BE2C (cell line): Measurements from ENCODE around the gene ITPK1.
A peak's percentile ranks its signal among the peaks of the same experiment; 100 is the strongest.

Experiments used
- DNase-seq: peaks from one replicate; pipeline ENCODE4 v3.0.0-alpha.2; 2020
- H3K27me3 ChIP-seq: fragments of 250-450 bp; sonication (Bioruptor Pico); 2 replicates; pipeline ENCODE4 v1.5.1; 2020; ENCODE audit warnings: mild to moderate bottlenecking
- H3K36me3 ChIP-seq: fragments of 250-450 bp; sonication (Bioruptor Pico); 2 replicates; pipeline ENCODE4 v1.5.1; 2020; ENCODE audit warnings: mild to moderate bottlenecking
- H3K4me1 ChIP-seq: fragments of 250-450 bp; sonication (Bioruptor Pico); 2 replicates; pipeline ENCODE4 v1.5.1; 2020
- H3K4me3 ChIP-seq: 2 replicates; pipeline ENCODE4 v1.5.1; 2011; ENCODE audit warnings: low read depth, low read length
- H3K9me3 ChIP-seq: fragments of 250-450 bp; sonication (Bioruptor Pico); 2 replicates; pipeline ENCODE4 v1.5.1; 2020
- TF ChIP-seq, protein P1 (sequence below): IDR thresholded peaks from 2 replicates; pipeline ENCODE4 v1.5.1; 2012; ENCODE audit warnings: mild to moderate bottlenecking, low read depth, low read length

Gene ITPK1

DNA sequence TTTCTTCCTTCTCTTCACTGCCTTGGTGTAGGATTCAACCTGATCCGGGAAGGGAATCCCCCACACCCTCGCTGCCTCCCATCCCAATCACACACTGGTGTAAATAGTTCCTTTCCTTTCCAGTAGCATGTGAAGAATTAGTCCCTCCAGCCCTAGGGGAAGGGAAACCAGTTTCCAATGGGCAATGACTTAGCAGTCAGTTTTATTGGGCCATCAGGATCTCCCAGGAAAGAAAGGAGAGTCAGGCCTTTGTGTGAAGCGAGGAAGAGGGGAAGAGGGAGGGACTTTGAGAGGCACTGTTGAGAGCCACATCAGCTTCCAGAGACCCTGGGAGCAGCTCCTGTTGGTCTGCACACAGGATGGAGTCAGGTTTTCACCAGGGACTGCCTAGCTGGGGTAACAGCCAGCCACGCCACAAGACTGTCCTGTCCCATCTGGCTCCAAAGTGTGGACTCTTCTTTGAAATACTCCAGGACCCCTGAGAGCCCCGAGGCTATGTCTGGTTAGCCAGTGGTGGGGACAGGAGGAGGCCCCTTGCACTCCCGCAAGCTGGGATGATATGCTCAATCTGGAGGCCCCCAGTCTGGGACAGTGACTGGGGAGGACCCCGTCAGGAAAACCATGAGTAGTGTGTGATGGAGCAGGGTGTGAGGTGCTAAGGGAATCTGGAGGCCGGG is 41.1 kb upstream of the ITPK1 start:
- DNase-seq, result peak; percentile 51
- no peaks in the 10 kb centered on the region for H3K36me3 ChIP-seq
- H3K4me3 ChIP-seq, result no peak overlapping the region
- H3K27me3 ChIP-seq, result no peaks in the 10 kb centered on the region
- no peaks in the 10 kb centered on the region for H3K9me3 ChIP-seq
- TF ChIP-seq, protein P1, sequence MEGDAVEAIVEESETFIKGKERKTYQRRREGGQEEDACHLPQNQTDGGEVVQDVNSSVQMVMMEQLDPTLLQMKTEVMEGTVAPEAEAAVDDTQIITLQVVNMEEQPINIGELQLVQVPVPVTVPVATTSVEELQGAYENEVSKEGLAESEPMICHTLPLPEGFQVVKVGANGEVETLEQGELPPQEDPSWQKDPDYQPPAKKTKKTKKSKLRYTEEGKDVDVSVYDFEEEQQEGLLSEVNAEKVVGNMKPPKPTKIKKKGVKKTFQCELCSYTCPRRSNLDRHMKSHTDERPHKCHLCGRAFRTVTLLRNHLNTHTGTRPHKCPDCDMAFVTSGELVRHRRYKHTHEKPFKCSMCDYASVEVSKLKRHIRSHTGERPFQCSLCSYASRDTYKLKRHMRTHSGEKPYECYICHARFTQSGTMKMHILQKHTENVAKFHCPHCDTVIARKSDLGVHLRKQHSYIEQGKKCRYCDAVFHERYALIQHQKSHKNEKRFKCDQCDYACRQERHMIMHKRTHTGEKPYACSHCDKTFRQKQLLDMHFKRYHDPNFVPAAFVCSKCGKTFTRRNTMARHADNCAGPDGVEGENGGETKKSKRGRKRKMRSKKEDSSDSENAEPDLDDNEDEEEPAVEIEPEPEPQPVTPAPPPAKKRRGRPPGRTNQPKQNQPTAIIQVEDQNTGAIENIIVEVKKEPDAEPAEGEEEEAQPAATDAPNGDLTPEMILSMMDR, result no peak
- peaks cover 15% of the 10 kb centered on the region for H3K4me1 ChIP-seq

DNA sequence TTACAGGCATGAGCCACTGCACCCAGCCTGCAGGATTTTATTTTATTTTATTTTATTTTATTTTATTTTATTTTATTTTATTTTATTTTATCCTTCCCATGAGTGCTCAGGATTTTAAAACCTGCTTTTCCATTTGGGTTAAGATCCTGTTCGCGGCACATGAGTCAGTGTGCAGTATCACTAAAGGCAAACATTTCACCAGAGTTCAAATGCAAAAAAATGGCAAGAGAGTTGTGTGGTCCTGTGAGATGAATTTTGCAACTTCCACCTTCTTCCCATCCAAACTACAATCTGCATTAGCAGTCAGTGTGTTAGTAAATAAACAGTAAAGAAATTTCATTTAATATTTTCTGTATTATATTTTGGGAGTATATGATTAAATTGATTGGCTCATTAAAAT is 39.9 kb upstream of the ITPK1 start:
- Histone ChIP-seq H3K27me3 (no peaks in the 10 kb centered on the region), H3K9me3 (no peaks in the 10 kb centered on the region), H3K4me1 (peaks cover 10% of the 10 kb centered on the region), H3K4me3 (no peak overlapping the region), H3K36me3 (no peaks in the 10 kb centered on the region)
- TF ChIP-seq, protein P1, result no peak
- no peak for DNase-seq

DNA sequence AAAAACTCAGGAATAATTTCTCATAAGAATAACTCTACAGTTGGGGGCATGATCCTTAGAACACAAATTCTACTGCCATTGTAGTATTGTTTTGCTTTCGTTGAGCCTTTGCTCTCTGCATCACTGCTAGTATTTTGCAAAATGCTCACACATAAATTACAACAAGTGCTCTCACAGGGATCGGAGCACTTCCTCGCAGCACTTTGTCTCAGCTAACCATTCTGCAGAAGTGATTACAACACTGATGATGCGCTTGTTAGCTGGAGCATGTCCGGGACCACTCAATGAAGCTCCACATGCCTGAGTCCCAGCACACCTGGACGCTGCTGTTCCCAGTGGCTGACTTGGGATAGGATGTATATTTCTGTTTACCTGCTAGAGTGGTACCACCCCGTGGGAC is 37.4 kb upstream of the ITPK1 start:
- no peak for DNase-seq
- TF ChIP-seq, protein P1, result no peak
- Histone ChIP-seq H3K27me3 (no peaks in the 10 kb centered on the region), H3K4me3 (no peak overlapping the region), H3K4me1 (peaks cover 6% of the 10 kb centered on the region), H3K9me3 (no peaks in the 10 kb centered on the region), H3K36me3 (no peaks in the 10 kb centered on the region)

DNA sequence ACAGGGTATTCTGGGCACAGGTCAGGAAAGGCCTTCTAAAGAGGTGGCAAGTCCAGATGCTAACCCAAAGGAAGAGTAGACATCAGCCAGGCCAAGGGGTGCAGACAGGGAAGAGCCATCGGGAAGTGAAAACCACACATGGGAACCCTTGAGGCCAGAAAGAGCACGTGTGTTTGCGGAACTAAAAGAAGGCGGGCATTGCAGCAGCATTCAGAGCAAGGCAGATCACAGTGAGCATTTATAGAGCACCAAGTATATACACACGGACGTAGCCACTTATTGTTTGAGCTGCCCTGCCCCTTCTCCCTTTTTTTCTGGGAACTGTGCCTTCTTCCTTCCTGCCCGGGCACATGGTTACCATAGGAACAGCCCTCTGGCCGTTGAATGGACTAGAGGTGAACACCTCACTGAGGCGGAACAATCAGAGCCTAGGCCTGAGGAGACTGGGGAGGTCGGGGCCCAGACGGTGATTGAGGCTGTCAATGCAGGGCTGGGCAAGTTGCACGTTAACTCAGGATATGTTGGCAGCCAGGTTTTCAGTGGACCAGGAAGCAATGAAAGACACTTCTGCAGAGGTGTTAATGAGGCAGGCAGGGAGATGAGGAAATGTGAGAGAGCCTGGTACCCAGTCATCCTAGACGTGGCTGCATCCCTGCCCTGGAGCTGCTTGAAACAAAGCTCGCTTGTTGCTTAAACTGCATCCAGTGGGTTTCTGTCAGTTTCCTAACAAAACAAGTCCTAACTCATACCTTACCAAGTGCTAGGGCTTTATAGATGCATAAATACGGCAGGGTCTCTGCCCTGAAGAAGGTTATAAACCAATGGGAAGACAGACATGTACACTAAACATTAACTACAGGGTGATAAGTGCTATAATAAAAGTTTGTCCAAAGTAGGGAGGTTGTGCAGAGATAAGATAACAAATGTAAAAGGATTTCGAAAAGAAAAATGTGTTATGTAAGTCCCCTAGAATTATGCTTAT is 34.8 kb upstream of the ITPK1 start:
- Histone ChIP-seq H3K4me3 (no peak overlapping the region), H3K27me3 (no peaks in the 10 kb centered on the region), H3K9me3 (no peaks in the 10 kb centered on the region), H3K4me1 (0 out of 2 replicates have a peak, but pooled peaks cover 4% of the 10 kb centered on the region), H3K36me3 (no peaks in the 10 kb centered on the region)
- DNase-seq, result no peak
- TF ChIP-seq, protein P1, result no peak

DNA sequence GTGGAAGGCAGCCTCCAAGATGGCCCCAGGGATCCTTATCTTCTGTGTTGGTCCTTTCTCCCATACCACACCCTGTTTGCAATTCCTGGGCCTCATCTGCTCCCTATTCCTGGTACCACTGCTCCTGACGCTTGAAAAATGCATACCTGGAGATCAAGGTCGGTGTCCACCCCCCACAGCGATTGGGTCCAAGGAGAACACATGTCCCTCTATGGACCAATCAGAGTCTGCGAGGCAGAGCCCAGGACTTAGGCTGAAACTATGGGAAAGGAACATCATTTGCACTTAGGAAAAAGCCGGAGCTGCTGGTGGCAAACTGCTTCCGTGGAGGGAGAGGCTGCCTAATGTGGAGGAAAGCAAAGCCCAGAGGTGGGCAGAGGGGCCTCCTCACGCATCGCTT is 33.3 kb upstream of the ITPK1 start:
- H3K27me3 ChIP-seq, result no peaks in the 10 kb centered on the region
- no peak for DNase-seq
- no peak overlapping the region for H3K4me3 ChIP-seq
- H3K36me3 ChIP-seq, result no peaks in the 10 kb centered on the region
- H3K4me1 ChIP-seq, result 0 out of 2 replicates have a peak, but pooled peaks cover 4% of the 10 kb centered on the region
- TF ChIP-seq, protein P1, result no peak
- no peaks in the 10 kb centered on the region for H3K9me3 ChIP-seq
